Prostate gland (tissue), 2 donors: Measurements from ENCODE around the gene CNTNAP2.

ENCODE experiments used
- CTCF ChIP-seq, 4 experiments: fragments of 200-600 bp in 2 of 4; fragments of 450-650 bp in 2 of 4; sonication (generic) in 2 of 4; IDR thresholded peaks; 1 replicate in 3 of 4; 2 replicates in 1 of 4; pipeline ENCODE4 v1.5.1; 2016 to 2019; ENCODE audit warnings: antibody characterized with exemption in 4 of 4, mild to moderate bottlenecking in 2 of 4, moderate library complexity in 2 of 4
- POLR2A ChIP-seq: fragments of 450-650 bp; IDR thresholded peaks from one replicate; pipeline ENCODE4 v1.6.1; 2016; ENCODE audit warnings: antibody characterized with exemption, mild to moderate bottlenecking
- POLR2AphosphoS5 ChIP-seq: sonication (generic); formaldehyde crosslinking; IDR thresholded peaks from one replicate; pipeline ENCODE4 v1.6.1; 2017; ENCODE audit warnings: antibody characterized with exemption

- TF ChIP-seq CTCF (IDR thresholded peaks at IDR 0.05): no peak
- no peak for TF ChIP-seq POLR2A
- TF ChIP-seq POLR2AphosphoS5: no peak
Measured at GRCh38 chr7:147674705-147675104, 1558.1 kb downstream of the CNTNAP2 start.
